DOHH2 (cell line): Measurements from ENCODE around the gene NIF3L1.

Experiments used
- H3F3A ChIP-seq: fragments of 200-600 bp; sonication (generic), shearing (Covaris generic); 2 replicates; pipeline ENCODE4 v1.6.0; 2016; ENCODE audit warnings: antibody characterized with exemption, mild to moderate bottlenecking; ENCODE audit not compliant: control insufficient read depth, insufficient read depth
- H3K27ac ChIP-seq: fragments of 200-600 bp; sonication (generic); 2 replicates; pipeline ENCODE4 v1.5.1; 2014; ENCODE audit warnings: low read depth, mild to moderate bottlenecking, low read length, moderate library complexity
- H3K27me3 ChIP-seq: fragments of 200-600 bp; sonication (generic); 2 replicates; pipeline ENCODE4 v1.6.1; 2014; ENCODE audit warnings: mild to moderate bottlenecking, low read length, mixed read lengths; ENCODE audit not compliant: control insufficient read depth
- H3K36me3 ChIP-seq: fragments of 200-600 bp; sonication (generic); 2 replicates; pipeline ENCODE4 v1.6.1; 2014; ENCODE audit warnings: mild to moderate bottlenecking, low read length, moderate library complexity, mixed read lengths; ENCODE audit not compliant: control insufficient read depth
- H3K4me1 ChIP-seq: fragments of 200-600 bp; sonication (generic); 2 replicates; pipeline ENCODE4 v1.6.1; 2014; ENCODE audit warnings: mild to moderate bottlenecking, low read length, mixed read lengths; ENCODE audit not compliant: control insufficient read depth
- H3K4me2 ChIP-seq: fragments of 200-600 bp; sonication (generic); 2 replicates; pipeline ENCODE4 v1.6.0; 2014; ENCODE audit warnings: mild to moderate bottlenecking, low read length, moderate library complexity
- H3K4me3 ChIP-seq: fragments of 200-600 bp; sonication (generic); 2 replicates; pipeline ENCODE4 v1.5.1; 2014; ENCODE audit warnings: mild to moderate bottlenecking, low read length, mixed read lengths
- H3K79me2 ChIP-seq: fragments of 200-600 bp; sonication (generic); 2 replicates; pipeline ENCODE4 v1.6.1; 2014; ENCODE audit warnings: mild to moderate bottlenecking, low read length, mixed read lengths; ENCODE audit not compliant: control insufficient read depth
- H3K9me2 ChIP-seq: fragments of 200-600 bp; sonication (generic); replicated peaks from 2 replicates; pipeline ENCODE4 v1.6.1; 2014; ENCODE audit warnings: mild to moderate bottlenecking, low read length, mixed read lengths; ENCODE audit not compliant: control insufficient read depth
- H3K9me3 ChIP-seq: fragments of 200-600 bp; sonication (generic); 2 replicates; pipeline ENCODE4 v1.6.1; 2014; ENCODE audit warnings: antibody characterized with exemption, low read length, mixed read lengths; ENCODE audit not compliant: control insufficient read depth, insufficient read depth
- H4K20me1 ChIP-seq: fragments of 200-600 bp; sonication (generic); 2 replicates; pipeline ENCODE4 v1.6.0; 2014; ENCODE audit warnings: low read depth, mild to moderate bottlenecking, antibody characterized with exemption, low read length, moderate library complexity; ENCODE audit not compliant: control insufficient read depth, insufficient read depth
- EZH2phosphoT487 ChIP-seq: fragments of 200-600 bp; sonication (generic); IDR thresholded peaks from 2 replicates; pipeline ENCODE4 v1.6.1; 2017; ENCODE audit warnings: borderline replicate concordance, mild to moderate bottlenecking, antibody characterized with exemption, low read length, moderate library complexity, mixed read lengths
- TF ChIP-seq, protein P1 (sequence below): fragments of 200-600 bp; sonication (generic); IDR thresholded peaks from one replicate; pipeline ENCODE4 v1.5.1; 2014; ENCODE audit warnings: antibody characterized with exemption, mild to moderate bottlenecking, low read depth, low read length; ENCODE audit not compliant: poor library complexity, severe bottlenecking

The NIF3L1 gene

DNA sequence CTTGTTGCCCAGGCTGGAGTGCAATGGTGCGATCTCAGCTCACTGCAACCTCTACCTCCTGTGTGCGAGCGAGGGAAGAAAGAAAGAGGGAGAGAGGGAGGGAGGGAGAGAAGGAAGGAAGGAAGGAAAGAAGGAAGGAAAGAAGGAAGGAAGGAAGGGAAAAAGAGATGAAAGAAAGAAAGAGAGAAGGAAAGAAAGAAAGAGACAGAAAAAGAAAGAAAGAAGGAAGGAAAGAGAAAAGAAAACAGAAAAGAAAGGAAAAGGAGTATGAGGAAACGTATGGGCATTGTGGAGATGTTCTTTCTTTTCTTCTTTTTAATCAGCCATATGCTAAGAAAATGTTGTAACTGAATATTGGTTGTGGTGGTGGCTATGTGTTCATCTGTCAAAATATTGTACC is 41.2 kb upstream of the NIF3L1 start:
- H3K9me3 ChIP-seq = no peaks in the 10 kb centered on the region
- H3K9me2 ChIP-seq = no peaks in the 10 kb centered on the region
- H3K4me3 ChIP-seq = no peak overlapping the region
- H4K20me1 ChIP-seq = no peaks in the 10 kb centered on the region
- TF ChIP-seq, protein P1, sequence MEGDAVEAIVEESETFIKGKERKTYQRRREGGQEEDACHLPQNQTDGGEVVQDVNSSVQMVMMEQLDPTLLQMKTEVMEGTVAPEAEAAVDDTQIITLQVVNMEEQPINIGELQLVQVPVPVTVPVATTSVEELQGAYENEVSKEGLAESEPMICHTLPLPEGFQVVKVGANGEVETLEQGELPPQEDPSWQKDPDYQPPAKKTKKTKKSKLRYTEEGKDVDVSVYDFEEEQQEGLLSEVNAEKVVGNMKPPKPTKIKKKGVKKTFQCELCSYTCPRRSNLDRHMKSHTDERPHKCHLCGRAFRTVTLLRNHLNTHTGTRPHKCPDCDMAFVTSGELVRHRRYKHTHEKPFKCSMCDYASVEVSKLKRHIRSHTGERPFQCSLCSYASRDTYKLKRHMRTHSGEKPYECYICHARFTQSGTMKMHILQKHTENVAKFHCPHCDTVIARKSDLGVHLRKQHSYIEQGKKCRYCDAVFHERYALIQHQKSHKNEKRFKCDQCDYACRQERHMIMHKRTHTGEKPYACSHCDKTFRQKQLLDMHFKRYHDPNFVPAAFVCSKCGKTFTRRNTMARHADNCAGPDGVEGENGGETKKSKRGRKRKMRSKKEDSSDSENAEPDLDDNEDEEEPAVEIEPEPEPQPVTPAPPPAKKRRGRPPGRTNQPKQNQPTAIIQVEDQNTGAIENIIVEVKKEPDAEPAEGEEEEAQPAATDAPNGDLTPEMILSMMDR = no peak
- TF ChIP-seq EZH2phosphoT487 = no peak
- H3F3A ChIP-seq = peaks cover 42% of the 10 kb centered on the region
- no peak overlapping the region for H3K4me2 ChIP-seq
- H3K27ac ChIP-seq = no peak overlapping the region
- no peaks in the 10 kb centered on the region for H3K4me1 ChIP-seq
- no peaks in the 10 kb centered on the region for H3K27me3 ChIP-seq
- H3K36me3 ChIP-seq = peaks cover 27% of the 10 kb centered on the region
- no peaks in the 10 kb centered on the region for H3K79me2 ChIP-seq

DNA sequence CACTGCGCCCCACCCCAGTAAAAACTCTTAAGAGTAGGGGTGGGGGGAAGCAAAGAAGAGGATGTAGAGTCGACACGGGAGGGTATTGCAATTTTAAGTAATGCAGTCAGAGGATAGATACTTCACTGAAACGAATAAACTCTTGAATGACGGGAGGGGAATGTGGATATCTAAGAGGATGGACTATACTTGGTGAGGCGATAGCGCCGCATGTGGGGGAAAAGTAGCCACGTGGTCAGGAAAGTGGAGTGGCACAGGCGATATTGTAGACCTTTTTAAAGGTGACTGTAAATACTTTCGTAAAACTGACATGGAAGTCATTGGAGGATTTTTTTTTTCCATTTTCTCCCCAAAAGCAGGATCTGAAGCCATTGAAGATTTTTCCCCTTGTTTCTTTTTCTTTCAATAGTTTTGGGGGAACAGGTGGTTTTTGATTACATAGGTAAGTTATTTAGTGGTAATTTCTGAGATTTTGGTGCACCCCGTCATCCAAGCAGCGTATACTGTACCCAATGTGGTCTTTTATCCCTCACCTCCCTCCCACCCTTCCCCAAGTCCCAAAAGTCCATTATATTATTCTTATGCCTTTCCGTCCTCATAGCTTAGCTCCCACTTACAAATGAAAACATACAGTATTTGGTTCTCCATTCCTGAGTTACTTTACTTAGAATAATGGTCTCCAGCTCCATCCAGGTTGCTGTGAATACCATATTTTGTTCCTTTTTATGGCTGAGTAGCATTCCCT is 38.5 kb upstream of the NIF3L1 start:
- Histone ChIP-seq H3K9me2 (no peaks in the 10 kb centered on the region), H3F3A (peaks cover 61% of the 10 kb centered on the region), H3K27me3 (no peaks in the 10 kb centered on the region), H3K27ac (no peak overlapping the region), H3K4me1 (no peaks in the 10 kb centered on the region), H3K4me3 (no peak overlapping the region), H3K4me2 (no peak overlapping the region), H4K20me1 (no peaks in the 10 kb centered on the region), H3K9me3 (no peaks in the 10 kb centered on the region), H3K79me2 (no peaks in the 10 kb centered on the region), H3K36me3 (peaks cover 54% of the 10 kb centered on the region)
- TF ChIP-seq EZH2phosphoT487 = no peak
- TF ChIP-seq, protein P1 = no peak

DNA sequence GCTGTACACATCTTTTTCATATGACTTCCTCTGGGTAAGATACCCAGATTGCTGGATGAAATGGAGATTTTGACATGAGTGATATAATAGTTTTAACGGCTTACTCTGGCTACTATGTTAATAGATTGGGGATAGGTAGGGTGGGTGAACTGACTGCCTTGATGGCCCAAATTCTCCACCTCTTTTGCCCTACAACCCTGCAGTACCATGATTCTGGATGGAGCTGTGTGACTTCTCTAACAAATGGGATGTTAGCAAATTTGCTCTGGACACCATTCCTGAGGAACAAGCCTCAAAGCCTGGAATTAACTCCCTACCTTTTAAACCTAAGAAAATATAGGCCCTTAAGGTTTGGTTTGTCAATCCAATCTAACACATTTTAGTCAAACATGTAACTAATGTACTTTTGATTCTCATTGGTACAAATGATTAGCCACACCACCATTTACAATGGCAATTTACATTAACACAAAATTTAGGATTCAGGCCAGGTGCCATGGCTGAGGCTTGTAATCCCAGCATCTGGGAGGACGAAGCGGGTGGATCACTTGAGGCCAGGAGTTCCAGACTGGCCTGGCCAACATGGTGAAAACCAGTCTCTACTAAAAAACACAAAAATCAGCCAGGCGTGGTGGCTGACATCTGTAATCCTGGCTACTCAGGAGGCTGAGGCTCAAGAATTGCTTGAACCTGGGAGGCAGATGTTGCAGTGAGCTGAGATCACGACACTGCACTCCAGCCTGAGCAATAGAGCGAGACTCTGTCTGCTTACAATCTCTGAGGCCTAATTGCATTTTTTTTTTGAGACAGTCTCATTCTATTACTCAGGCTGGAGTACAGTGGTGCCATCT is 37.5 kb upstream of the NIF3L1 start:
- Histone ChIP-seq H3K4me2 (no peak overlapping the region), H3K9me2 (no peaks in the 10 kb centered on the region), H3K4me1 (no peaks in the 10 kb centered on the region), H3K4me3 (no peak overlapping the region), H3K27ac (no peak overlapping the region), H3K27me3 (no peaks in the 10 kb centered on the region), H4K20me1 (no peaks in the 10 kb centered on the region), H3K79me2 (peaks cover 6% of the 10 kb centered on the region), H3K9me3 (no peaks in the 10 kb centered on the region), H3F3A (peaks cover 61% of the 10 kb centered on the region), H3K36me3 (peaks cover 62% of the 10 kb centered on the region)
- TF ChIP-seq EZH2phosphoT487 = no peak
- TF ChIP-seq, protein P1 = no peak
